Heart left ventricle (tissue), 16 donors: Measurements from ENCODE around the gene KRT15. TPM values are rescaled to one million over a fixed set of nuclear protein-coding genes. Genes with fewer than 3 reads are reported as not detected.

Experiments
- ATAC-seq, 4 donors: fragments of 200-7000 bp; cut with Tn5 transposase; one replicate each; pipeline ENCODE4 v1.9.1; 2020 to 2022; ENCODE audit warnings: moderate library complexity in 4 of 4, mild to moderate bottlenecking in 3 of 4, moderate number of reproducible peaks in 1 of 4
- DNase-seq, 5 donors: peaks; one replicate each; pipeline ENCODE4 v3.0.0-alpha.2; 2020
- H3K27ac ChIP-seq, 12 donors: fragments of 200-600 bp; sonication (generic) in 4 of 12; one replicate each; pipeline versions ENCODE4 v1.5.0 to v1.8.0; 2016 to 2022; ENCODE audit warnings: mild to moderate bottlenecking in 2 of 12
- H3K27me3 ChIP-seq, 9 donors: fragments of 200-600 bp; sonication (generic) in 2 of 9; one replicate each; pipeline versions ENCODE4 v1.5.1 to v1.8.0; 2016 to 2022; ENCODE audit warnings: mild to moderate bottlenecking in 3 of 9
- H3K36me3 ChIP-seq, 9 donors: fragments of 200-600 bp; sonication (generic) in 2 of 9; one replicate each; pipeline versions ENCODE4 v1.5.0 to v1.8.0; 2018 to 2022; ENCODE audit warnings: mild to moderate bottlenecking in 2 of 9
- H3K4me1 ChIP-seq, 12 donors: fragments of 200-600 bp; sonication (generic) in 4 of 12; one replicate each; pipeline versions ENCODE4 v1.5.0 to v1.8.0; 2016 to 2022; ENCODE audit warnings: mild to moderate bottlenecking in 3 of 12
- H3K4me3 ChIP-seq, 12 donors: fragments of 200-600 bp; sonication (generic) in 4 of 12; one replicate each; pipeline versions ENCODE4 v1.5.0 to v1.8.0; 2017 to 2022; ENCODE audit warnings: mild to moderate bottlenecking in 9 of 12, moderate library complexity in 4 of 12
- H3K9me3 ChIP-seq, 12 donors: fragments of 200-600 bp; sonication (generic) in 4 of 12; one replicate each; pipeline versions ENCODE4 v1.5.0 to v1.8.0; 2016 to 2022; ENCODE audit warnings: mild to moderate bottlenecking in 1 of 12
- POLR2A ChIP-seq, 2 donors: fragments of 450-650 bp; IDR thresholded peaks; one replicate each; pipeline ENCODE4 v1.6.1; 2017; ENCODE audit warnings: antibody characterized with exemption in 2 of 2, mild to moderate bottlenecking in 2 of 2, moderate library complexity in 2 of 2
- WGBS, 4 donors: extraction: QIAGEN DNeasy Blood & Tissue Kit in 2 of 4; methylation state at CpG; one replicate each; pipeline versions ENCODE4 v1.1.5 to v1.1.7; 2013 to 2018; 5-methylcytosine and 5-hydroxymethylcytosine counted together
- intact Hi-C, 10 donors: fragments of 100-400 bp; cut with DNase I; formaldehyde crosslinking; loops; one replicate each; pipeline versions ENCODE4 v1.11.1 to v1.14.2; 2022
- polyA plus RNA-seq, 2 donors: library from polyadenylated mRNA; stranded (reverse); fragments of 200-250 nt; gene quantifications; one replicate each; pipeline ENCODE4 v1.2.3, GENCODE V29; 2013
- total RNA-seq, 9 donors: library from RNA; depleted of rRNA in 2 of 9; stranded (reverse); fragments of >200 nt in 2 of 9; fragmentation: NEBNext Ultra II Directional in 3 of 9; extraction: Animal tissue kit (Norgen Biotek cat#: 25700) in 3 of 9; gene quantifications; one replicate each; pipeline versions ENCODE4 v1.1.0 to v1.2.4, GENCODE V29; 2016 to 2023
- TF ChIP-seq, protein P1 (sequence below), 12 donors: fragments of 200-600 bp; sonication (generic) in 4 of 12; IDR thresholded peaks; one replicate each; pipeline versions ENCODE4 v1.5.0 to v1.8.0; 2018 to 2022; ENCODE audit warnings: antibody characterized with exemption in 12 of 12, mild to moderate bottlenecking in 5 of 12
- donor health status: ischemic (EF 13 %, LVEDD 7.1; RV severe dilation, severe dysfunction).
- donor health status: healthy with polysubstance abuse.
- donor health status: DM: no; HTN: yes; CAD: no.
- donor health status: DM: no; HTN: no; CAD: no.
- donor health status: ischemic (EF 25% LVEDD 6.9; RV normal size, moderate dysfunction).
- donor health status: ischemic (EF 25% LVEDD 5.7; RV mildly dilated, moderate dysfunction).
- donor health status: healthy.
- donor health status: DM: yes; HTN: yes; CAD: no.
- donor health status: ischemic (EF 35%, LVEDD 5.7; RV mildly dilated, moderate dysfunction).
- donor health status: nonischemic (EF 11% LVEDD 7.7; RV severe dilation, severe dysfunction).
- donor health status: DM: yes; HTN: yes; CAD: no.
- donor health status: PGD.
- donor health status: ischemic (EF 29% LVEDD 5.4; RV normal size, mild dysfunction).
- donor health status: nonischemic (EF 23%, LVEDD 6.1; RV moderate dilation, normal function).

Gene KRT15
- total and polyA plus RNA-seq, 11 donors: 0.14 to 0.36 TPM; not detected in 9

DNA sequence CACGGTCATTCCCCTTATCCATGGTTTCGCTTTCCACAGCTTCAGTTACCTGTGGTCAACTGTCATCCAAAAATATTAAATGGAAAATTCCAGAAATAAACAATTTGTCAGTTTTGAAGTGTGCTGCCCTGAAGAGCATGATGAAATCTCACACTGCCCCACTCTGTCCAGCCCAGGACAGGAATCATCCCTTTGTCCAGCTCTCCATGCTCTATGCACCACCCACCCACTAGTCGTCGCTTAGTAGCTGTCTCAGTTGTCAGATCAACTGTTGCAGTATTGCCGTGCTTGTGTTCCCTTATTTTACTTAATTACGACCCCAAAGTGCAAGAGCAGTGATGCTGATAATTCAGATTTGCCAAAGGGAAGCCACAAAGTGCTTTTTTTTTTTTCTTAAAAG is 42.9 kb upstream of the KRT15 start:
- TF ChIP-seq, protein P1, sequence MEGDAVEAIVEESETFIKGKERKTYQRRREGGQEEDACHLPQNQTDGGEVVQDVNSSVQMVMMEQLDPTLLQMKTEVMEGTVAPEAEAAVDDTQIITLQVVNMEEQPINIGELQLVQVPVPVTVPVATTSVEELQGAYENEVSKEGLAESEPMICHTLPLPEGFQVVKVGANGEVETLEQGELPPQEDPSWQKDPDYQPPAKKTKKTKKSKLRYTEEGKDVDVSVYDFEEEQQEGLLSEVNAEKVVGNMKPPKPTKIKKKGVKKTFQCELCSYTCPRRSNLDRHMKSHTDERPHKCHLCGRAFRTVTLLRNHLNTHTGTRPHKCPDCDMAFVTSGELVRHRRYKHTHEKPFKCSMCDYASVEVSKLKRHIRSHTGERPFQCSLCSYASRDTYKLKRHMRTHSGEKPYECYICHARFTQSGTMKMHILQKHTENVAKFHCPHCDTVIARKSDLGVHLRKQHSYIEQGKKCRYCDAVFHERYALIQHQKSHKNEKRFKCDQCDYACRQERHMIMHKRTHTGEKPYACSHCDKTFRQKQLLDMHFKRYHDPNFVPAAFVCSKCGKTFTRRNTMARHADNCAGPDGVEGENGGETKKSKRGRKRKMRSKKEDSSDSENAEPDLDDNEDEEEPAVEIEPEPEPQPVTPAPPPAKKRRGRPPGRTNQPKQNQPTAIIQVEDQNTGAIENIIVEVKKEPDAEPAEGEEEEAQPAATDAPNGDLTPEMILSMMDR (IDR thresholded peaks at IDR 0.05): no peak
- no peak for TF ChIP-seq POLR2A (IDR thresholded peaks at IDR 0.05)
- intact Hi-C loops: no loop called here
- no peaks in the 10 kb centered on the region for H3K4me1 ChIP-seq
- H3K36me3 ChIP-seq: no peaks in the 10 kb centered on the region
- H3K9me3 ChIP-seq: no peaks in the 10 kb centered on the region
- no peak overlapping the region for H3K4me3 ChIP-seq
- 77 to 88% (median 79%) methylated on average over 6 of the region's 6 CpGs for WGBS, 4 donors
- DNase-seq (no peak), ATAC-seq (no peak)
- H3K27ac ChIP-seq: no peak overlapping the region
- H3K27me3 ChIP-seq: peaks cover 0 to 67% (median 13%) of the 10 kb centered on the region in 9 donors

- Histone ChIP-seq H3K9me3 (no peaks in the 10 kb centered on the region), H3K27me3 (peaks cover 0 to 82% (median 6%) of the 10 kb centered on the region in 9 donors), H3K27ac (no peak overlapping the region), H3K4me1 (no peaks in the 10 kb centered on the region), H3K4me3 (no peak overlapping the region), H3K36me3 (no peaks in the 10 kb centered on the region)
- ATAC-seq (no peak), DNase-seq (no peak)
- intact Hi-C loops: loop anchor here in 1 of 10 donors (10.0 kb wide), 1 partner anchor 945 kb away; no protein-coding TSS in a partner anchor
- TF ChIP-seq, protein P1 (IDR thresholded peaks at IDR 0.05): no peak
- no peak for TF ChIP-seq POLR2A (IDR thresholded peaks at IDR 0.05)
- 72 to 85% (median 82%) methylated on average over 2 of the region's 2 CpGs for WGBS, 4 donors
These were observed 40.9 kb upstream of the KRT15 start for GRCh38 chr17:41559548-41559947.

DNA sequence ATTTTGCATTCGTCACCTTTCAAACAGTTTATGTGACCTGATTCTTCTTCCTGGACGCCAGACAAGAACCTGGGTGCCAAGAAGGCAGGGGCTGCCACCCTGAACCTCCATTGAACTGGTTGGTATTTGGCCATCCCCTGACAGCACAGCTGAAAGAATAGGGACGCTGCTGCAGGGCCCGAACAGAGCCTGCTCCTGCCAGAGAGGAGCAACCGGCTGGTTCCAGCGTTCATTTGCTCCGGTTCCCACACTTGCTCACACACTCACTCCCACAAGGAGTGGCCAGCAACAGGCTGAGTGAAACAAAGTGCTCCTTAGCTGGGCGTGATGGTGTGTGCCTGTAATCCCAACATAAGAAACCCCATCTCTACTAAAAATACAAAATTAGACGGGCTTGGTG is 38.2 kb upstream of the KRT15 start:
- TF ChIP-seq POLR2A (IDR thresholded peaks at IDR 0.05): no peak
- TF ChIP-seq, protein P1 (IDR thresholded peaks at IDR 0.05): no peak
- intact Hi-C loops: loop anchor here in 1 of 10 donors (10.0 kb wide), 1 partner anchor 942 kb away; no protein-coding TSS in a partner anchor
- DNase-seq: no peak
- Histone ChIP-seq H3K4me3 (no peak overlapping the region), H3K4me1 (no peaks in the 10 kb centered on the region), H3K27me3 (peaks cover 0 to 77% (median 6%) of the 10 kb centered on the region in 9 donors), H3K36me3 (no peaks in the 10 kb centered on the region), H3K27ac (no peak overlapping the region), H3K9me3 (no peaks in the 10 kb centered on the region)
- ATAC-seq: no peak
- 65 to 77% (median 73%) methylated on average over 8 to 9 of the region's 9 CpGs for WGBS, 4 donors

DNA sequence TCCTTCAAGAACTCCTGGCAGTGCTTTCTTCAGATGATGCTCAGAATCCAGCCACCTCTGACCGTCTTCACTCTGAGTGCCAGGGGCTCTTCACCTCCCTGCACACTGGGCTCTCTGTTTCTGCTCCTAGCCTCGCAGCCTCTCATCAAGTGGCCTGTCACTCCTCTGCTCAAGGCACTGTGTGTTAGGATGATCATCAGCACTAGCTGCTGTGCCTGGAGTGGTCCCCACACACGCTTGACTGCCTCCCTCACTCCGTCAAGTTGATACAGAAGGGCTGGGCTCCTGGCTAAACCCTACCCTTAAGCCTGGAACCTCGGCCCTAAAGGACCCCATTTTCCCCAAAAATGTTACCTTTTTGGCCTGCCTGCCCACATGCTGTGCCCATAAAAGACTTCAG is 37.6 kb upstream of the KRT15 start:
- no peak overlapping the region for H3K4me3 ChIP-seq
- WGBS, 4 donors: 26 to 54% (median 37%) methylated on average over 2 to 5 of the region's 5 CpGs
- DNase-seq: no peak
- H3K4me1 ChIP-seq: no peaks in the 10 kb centered on the region
- TF ChIP-seq, protein P1 (IDR thresholded peaks at IDR 0.05): no peak
- TF ChIP-seq POLR2A (IDR thresholded peaks at IDR 0.05): no peak
- ATAC-seq: no peak
- no peak overlapping the region for H3K27ac ChIP-seq
- no peaks in the 10 kb centered on the region for H3K36me3 ChIP-seq
- H3K27me3 ChIP-seq: peaks cover 0 to 75% (median 4%) of the 10 kb centered on the region in 9 donors
- H3K9me3 ChIP-seq: no peaks in the 10 kb centered on the region
- intact Hi-C loops: loop anchor here in 1 of 10 donors (10.0 kb wide), 1 partner anchor 942 kb away; no protein-coding TSS in a partner anchor
